Activated T-cell treated with anti-CD3 and anti-CD28 coated beads, Interleukin-2, amount 50 U/mL, for 72 hours (primary cell): ENCODE measurements around the gene DIAPH3. TPM values are rescaled to one million over a fixed set of nuclear protein-coding genes. Genes with fewer than 3 reads are reported as not detected.

Experiments used
- ATAC-seq, 2 donors: fragments of 150-1000 bp; cut with Tn5 transposase; replicated peaks in 1 of 2; 2 replicates each; pipeline ENCODE4 v1.10.0; 2021; ENCODE audit warnings: moderate library complexity in 2 of 2, mild to moderate bottlenecking in 1 of 2
- DNase-seq, 2 donors: peaks; one replicate each; pipeline ENCODE4 v3.0.0; 2021 to 2022; ENCODE audit warnings: mixed read lengths in 1 of 2
- H3K27ac Mint-ChIP-seq: one replicate; pipeline ENCODE4 v1.8.0; 2022; ENCODE audit warnings: mild to moderate bottlenecking, moderate library complexity, mixed read lengths
- H3K27me3 Mint-ChIP-seq: one replicate; pipeline ENCODE4 v1.8.0; 2022; ENCODE audit warnings: low read depth, mixed read lengths
- H3K36me3 Mint-ChIP-seq, 2 donors: one replicate each; pipeline ENCODE4 v1.8.0; 2022; ENCODE audit warnings: mixed read lengths in 2 of 2, mild to moderate bottlenecking in 1 of 2; ENCODE audit not compliant: insufficient read depth in 2 of 2
- H3K4me1 Mint-ChIP-seq: one replicate; pipeline ENCODE4 v1.8.0; 2022; ENCODE audit warnings: low read depth, mixed read lengths
- H3K4me3 Mint-ChIP-seq, 2 donors: one replicate each; pipeline ENCODE4 v1.8.0; 2022; ENCODE audit warnings: mild to moderate bottlenecking in 2 of 2, mixed read lengths in 2 of 2, moderate library complexity in 2 of 2
- H3K9me3 Mint-ChIP-seq, 2 donors: one replicate each; pipeline ENCODE4 v1.8.0; 2022; ENCODE audit warnings: mixed read lengths in 2 of 2
- total RNA-seq, 2 donors: library from RNA; stranded (reverse); gene quantifications; one replicate each; pipeline ENCODE4 v1.2.3, GENCODE V29; 2022

DIAPH3 gene
- total RNA-seq, 2 donors from 2014 or later = 28.5 to 30.8 TPM

DNA sequence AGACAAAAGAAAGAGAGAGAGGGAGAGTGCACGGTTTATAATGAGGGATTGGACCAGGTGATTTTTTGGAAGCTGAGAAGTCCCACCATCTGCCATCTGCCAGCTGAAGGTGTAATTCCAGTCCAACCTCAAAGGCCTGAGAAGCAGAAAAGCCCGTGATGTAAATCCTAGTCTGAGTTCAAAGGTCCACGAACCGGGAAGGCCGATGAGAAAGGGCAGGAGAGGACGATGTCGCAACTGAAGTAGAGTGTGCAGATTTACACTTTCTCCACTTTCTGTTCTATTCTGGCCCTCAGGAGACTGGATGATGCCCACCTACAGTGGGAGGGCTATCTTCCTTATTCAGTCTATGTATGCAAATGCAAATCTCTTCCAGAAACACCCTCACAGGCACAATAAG is 500.0 kb downstream of the DIAPH3 start:
- no peaks in the 10 kb centered on the region for H3K36me3 Mint-ChIP-seq
- no peak for ATAC-seq
- H3K9me3 Mint-ChIP-seq = no peaks in the 10 kb centered on the region
- H3K27me3 Mint-ChIP-seq = no peaks in the 10 kb centered on the region
- H3K4me3 Mint-ChIP-seq = no peak overlapping the region
- DNase-seq = no peak
- H3K4me1 Mint-ChIP-seq = peaks cover 5% of the 10 kb centered on the region
- H3K27ac Mint-ChIP-seq = no peak overlapping the region

DNA sequence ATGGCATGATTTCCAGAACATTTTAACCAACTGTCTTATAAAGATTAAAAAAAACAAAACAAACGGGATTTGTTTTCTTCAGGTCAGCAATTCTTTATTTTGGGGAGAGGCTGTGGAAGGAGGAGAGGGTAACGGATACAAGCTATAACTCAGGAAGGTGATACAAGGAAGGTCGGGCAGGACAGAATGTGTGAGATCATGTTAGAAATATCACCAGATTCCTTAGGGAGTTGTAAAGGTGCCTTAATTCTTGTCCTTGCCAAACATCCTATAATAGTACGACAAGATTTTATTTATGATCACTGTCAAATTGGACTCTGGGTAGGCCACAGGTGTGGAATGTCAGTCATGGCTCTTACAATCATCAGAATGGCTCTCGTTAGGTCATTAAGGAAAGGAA is 503.1 kb downstream of the DIAPH3 start:
- no peaks in the 10 kb centered on the region for H3K27me3 Mint-ChIP-seq
- ATAC-seq (no peak), DNase-seq (no peak)
- H3K9me3 Mint-ChIP-seq = no peaks in the 10 kb centered on the region
- H3K36me3 Mint-ChIP-seq = no peaks in the 10 kb centered on the region
- H3K27ac Mint-ChIP-seq = no peak overlapping the region
- no peaks in the 10 kb centered on the region for H3K4me1 Mint-ChIP-seq
- H3K4me3 Mint-ChIP-seq = no peak overlapping the region

DNA sequence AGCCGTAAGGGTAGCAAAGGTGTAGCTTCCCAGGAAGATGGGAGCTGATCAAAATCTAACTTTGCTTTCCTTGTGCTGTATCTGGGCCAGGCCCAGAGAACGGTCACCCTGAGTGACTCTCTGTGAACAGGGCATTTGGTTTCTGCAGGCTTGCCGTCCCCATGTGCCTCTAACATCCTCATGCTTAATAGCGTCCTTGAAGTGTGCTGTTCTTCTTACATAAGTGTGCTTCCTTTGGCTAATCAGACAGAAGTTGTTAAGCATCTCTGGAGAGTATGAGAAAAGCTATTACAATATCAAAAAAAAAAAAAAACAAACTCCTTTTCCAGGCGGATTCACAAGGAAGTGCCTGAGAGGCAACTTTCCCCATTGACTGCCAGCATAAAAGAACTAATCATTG is 503.7 kb downstream of the DIAPH3 start:
- Mint-ChIP-seq H3K36me3 (no peaks in the 10 kb centered on the region), H3K4me1 (no peaks in the 10 kb centered on the region), H3K27ac (no peak overlapping the region), H3K27me3 (no peaks in the 10 kb centered on the region), H3K9me3 (no peaks in the 10 kb centered on the region), H3K4me3 (no peak overlapping the region)
- ATAC-seq (no peak), DNase-seq (no peak)

DNA sequence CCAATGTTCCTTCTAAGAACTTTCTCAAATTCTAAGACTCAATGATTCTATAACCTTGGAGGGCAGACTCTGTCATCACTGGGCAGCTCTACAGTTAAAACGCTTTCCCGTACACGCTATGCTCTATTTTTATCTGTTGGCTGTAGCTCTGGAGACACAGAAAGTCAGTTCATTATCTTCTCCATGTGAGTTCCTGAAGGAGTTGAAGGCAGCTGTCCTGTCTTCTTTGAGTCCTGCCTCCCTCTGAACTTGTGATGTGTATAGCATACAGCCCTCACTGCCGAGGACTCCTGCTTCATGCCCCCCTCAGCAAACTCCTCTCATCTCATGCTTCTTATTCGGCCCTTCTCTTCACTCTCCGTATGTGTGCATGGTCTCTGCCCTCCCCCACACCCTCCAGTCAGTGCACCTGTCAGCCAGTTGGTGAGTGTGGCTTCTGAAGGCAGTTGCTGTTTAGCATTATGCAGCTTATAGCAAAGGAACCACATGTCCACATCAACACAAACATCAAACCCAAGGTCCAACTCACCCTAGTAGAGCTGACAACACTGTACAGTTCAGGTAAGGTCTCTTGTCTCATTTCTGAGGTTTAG is 504.9 kb downstream of the DIAPH3 start:
- ATAC-seq = no peak

DNA sequence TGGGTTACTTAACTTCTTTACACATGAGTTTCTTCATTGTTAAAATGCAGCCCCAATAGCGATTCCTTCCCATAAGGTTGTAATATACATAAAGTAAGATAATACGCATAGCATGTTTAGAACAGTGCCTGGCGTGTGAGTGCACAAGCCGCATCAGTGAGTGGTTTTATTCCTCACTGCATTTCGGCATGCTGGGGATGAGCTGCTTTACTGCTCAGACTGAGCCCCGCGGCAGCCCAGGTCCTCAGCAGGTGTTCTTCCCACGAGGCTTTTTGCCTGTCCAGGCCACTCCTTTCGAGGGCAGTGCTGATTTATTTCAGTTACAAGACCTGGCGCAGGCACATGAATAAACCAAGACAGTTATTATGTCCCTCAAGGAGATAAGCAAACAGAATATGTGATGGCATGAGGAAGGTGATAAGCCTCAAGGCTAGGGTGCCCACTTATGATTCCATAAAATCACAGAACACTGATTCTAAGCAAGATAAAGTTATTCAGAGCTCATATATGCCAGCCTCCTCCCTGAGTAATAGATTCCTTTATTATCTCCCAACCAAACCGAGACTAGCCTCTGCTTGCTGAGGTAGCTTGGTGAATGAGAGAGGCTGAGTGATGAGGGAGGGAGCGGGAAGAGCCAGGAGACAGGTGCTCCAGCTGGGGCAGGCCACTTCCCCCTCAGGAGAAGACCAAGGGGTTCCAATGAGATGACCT is 505.5 kb downstream of the DIAPH3 start:
- H3K4me3 Mint-ChIP-seq = no peak overlapping the region
- H3K9me3 Mint-ChIP-seq = no peaks in the 10 kb centered on the region
- no peak overlapping the region for H3K27ac Mint-ChIP-seq
- no peaks in the 10 kb centered on the region for H3K4me1 Mint-ChIP-seq
- H3K27me3 Mint-ChIP-seq = no peaks in the 10 kb centered on the region
- no peaks in the 10 kb centered on the region for H3K36me3 Mint-ChIP-seq
- no peak for DNase-seq
- no peak for ATAC-seq

More for the DNA sequence above, 504.9 kb downstream of the DIAPH3 start:
- Mint-ChIP-seq H3K36me3 (no peaks in the 10 kb centered on the region), H3K27me3 (no peaks in the 10 kb centered on the region), H3K9me3 (no peaks in the 10 kb centered on the region), H3K27ac (no peak overlapping the region), H3K4me3 (no peak overlapping the region), H3K4me1 (no peaks in the 10 kb centered on the region)
- no peak for DNase-seq

DNA sequence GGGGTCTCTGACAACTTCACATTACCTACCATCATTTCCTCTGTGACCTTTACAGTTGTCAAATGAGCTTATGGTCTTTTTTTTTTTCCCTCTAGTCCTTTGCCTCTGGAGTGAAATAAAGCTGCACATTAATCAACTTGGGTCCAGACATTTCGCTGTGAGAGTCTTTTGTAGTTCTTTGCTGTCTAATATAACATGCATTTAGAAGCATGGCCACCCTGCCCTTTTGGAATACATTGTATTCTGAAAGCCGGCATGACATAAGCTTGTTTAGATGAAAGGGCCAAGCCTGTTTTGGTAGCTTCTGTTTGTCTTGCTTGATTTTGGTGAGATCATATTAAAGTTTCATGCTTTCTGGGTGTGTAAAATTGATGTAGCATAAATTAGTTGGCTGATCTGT is 509.8 kb downstream of the DIAPH3 start:
- Mint-ChIP-seq H3K4me1 (no peaks in the 10 kb centered on the region), H3K9me3 (no peaks in the 10 kb centered on the region), H3K27me3 (peaks cover 7% of the 10 kb centered on the region), H3K27ac (no peak overlapping the region), H3K4me3 (no peak overlapping the region), H3K36me3 (no peaks in the 10 kb centered on the region)
- ATAC-seq (no peak), DNase-seq (no peak)

DNA sequence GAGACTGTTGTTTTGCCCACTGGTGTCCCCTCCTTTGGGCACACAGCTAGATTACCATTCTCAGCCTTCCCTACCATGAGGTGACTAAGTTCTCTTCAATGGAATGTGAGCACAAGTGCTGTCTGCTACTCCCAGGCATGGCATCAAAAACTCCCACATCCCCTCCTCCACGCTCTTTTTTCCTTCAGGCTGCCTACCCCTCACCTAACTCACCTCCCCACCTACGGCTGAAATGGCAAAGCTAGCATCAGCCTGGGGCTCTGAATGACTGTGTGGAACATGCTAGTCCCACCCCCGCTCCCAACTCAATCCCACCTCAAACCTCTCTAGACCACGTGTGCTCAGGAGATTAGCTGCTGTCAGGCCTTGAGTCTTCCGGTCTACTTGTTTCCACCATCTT is 512.2 kb downstream of the DIAPH3 start:
- H3K4me3 Mint-ChIP-seq = no peak overlapping the region
- DNase-seq = no peak
- no peaks in the 10 kb centered on the region for H3K36me3 Mint-ChIP-seq
- H3K9me3 Mint-ChIP-seq = no peaks in the 10 kb centered on the region
- ATAC-seq = no peak
- peaks cover 7% of the 10 kb centered on the region for H3K27me3 Mint-ChIP-seq
- no peak overlapping the region for H3K27ac Mint-ChIP-seq
- no peaks in the 10 kb centered on the region for H3K4me1 Mint-ChIP-seq

DNA sequence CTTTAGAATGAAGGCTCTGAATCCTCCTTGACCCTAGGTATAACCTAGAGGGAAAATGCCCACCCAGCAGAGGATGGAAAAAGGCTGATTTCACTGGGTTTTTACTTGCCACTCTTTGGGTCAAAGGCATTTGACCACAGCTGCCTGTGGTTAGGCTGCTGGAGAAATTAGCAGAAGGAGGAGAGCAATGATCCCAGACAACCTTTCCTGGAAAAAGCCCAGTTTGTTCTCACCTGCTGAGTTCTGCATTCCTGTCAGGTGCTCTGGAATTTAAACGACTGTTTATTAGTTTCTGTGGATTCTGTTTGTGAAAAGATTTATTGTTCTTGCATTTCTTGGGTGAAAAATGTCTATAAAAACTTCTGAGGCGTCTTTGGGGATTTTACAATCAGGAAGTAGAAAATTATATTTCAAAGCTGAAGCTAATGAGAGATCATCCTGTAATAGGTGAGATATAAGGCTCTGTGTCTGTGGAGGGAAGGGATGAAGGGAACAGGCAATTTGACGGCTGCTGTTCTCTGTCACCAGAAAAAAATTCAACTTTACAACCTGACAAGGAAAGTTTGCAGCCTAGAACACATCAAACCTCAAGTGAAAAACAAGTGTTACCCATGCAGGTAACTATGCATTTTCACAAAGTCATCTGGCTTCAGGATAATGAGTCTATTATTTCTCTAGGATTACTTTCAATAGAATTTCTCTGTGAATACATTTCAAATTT is 519.7 kb downstream of the DIAPH3 start:
- H3K27ac Mint-ChIP-seq = no peak overlapping the region
- no peak overlapping the region for H3K4me3 Mint-ChIP-seq
- H3K4me1 Mint-ChIP-seq = no peaks in the 10 kb centered on the region
- DNase-seq (no peak), ATAC-seq (no peak)
- peaks cover 6% of the 10 kb centered on the region for H3K27me3 Mint-ChIP-seq
- no peaks in the 10 kb centered on the region for H3K36me3 Mint-ChIP-seq
- H3K9me3 Mint-ChIP-seq = no peaks in the 10 kb centered on the region

DNA sequence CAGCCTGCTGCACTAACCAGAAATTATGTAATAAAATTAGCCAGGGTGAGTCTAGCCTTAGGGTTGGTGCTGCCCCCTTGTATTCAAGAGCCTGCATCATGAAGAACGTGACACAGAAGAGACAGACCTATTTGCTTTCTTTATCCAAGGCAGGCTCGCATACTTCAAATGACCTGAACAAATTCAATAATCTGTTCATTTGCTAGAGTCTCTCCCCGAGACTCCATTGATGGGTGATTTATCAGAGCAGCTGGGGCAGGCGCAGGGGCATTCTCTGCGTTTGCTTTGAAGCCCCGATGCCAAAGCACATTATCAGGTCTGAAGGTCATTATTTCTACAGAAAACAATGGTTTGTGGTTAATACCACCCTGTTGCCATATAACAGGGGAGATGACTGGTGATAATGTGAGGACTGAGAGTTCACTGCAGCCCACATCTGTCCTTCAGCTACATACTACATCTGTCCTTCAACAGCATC is 520.3 kb downstream of the DIAPH3 start:
- no peaks in the 10 kb centered on the region for H3K36me3 Mint-ChIP-seq
- no peak overlapping the region for H3K27ac Mint-ChIP-seq
- no peaks in the 10 kb centered on the region for H3K9me3 Mint-ChIP-seq
- DNase-seq (no peak), ATAC-seq (no peak)
- peaks cover 6% of the 10 kb centered on the region for H3K27me3 Mint-ChIP-seq
- H3K4me3 Mint-ChIP-seq = no peak overlapping the region
- no peaks in the 10 kb centered on the region for H3K4me1 Mint-ChIP-seq

DNA sequence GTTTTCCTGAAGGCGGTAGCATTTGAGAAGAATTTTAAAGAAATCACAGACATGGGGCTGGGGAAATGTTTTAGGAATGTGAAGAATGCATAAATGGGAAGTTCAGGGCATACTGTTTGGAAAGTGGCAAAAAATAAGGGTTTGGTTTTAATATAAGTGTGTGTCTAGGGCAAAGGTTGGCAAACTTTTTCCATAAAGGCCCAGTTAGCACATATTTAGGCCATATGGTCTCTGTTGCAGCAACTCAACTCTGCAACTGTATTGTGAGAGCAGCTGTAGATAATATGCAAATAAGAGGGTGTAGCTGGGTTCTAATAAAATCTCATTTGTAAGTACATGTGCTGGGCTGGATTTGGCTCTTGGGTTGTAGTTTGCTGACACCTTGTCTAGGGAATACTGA is 521.9 kb downstream of the DIAPH3 start:
- H3K27ac Mint-ChIP-seq = no peak overlapping the region
- H3K4me3 Mint-ChIP-seq = no peak overlapping the region
- peaks cover 6% of the 10 kb centered on the region for H3K27me3 Mint-ChIP-seq
- no peak for ATAC-seq
- no peaks in the 10 kb centered on the region for H3K4me1 Mint-ChIP-seq
- DNase-seq = no peak
- no peaks in the 10 kb centered on the region for H3K9me3 Mint-ChIP-seq
- H3K36me3 Mint-ChIP-seq = no peaks in the 10 kb centered on the region

DNA sequence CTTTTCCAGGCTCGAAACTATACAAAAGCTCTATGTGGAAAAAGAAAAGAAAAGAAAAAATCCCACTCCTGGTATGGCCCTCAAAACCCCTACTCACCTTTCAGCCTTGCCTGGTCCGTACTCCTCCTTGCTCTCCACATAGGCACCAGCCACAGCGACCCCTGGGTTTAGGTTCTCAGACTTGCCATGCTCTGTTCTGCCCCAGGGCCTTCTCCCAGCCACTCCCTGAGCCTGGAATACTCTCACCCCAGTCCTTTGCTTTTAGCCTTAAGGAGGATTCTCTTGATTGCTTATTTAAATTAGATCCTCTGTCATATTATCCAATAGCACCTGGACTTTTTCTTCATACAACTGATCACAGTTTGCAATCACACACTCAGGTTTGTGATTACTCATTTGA is 522.5 kb downstream of the DIAPH3 start:
- H3K27ac Mint-ChIP-seq = no peak overlapping the region
- ATAC-seq = no peak
- no peaks in the 10 kb centered on the region for H3K9me3 Mint-ChIP-seq
- no peak for DNase-seq
- H3K36me3 Mint-ChIP-seq = no peaks in the 10 kb centered on the region
- no peak overlapping the region for H3K4me3 Mint-ChIP-seq
- H3K27me3 Mint-ChIP-seq = peaks cover 6% of the 10 kb centered on the region
- no peaks in the 10 kb centered on the region for H3K4me1 Mint-ChIP-seq

DNA sequence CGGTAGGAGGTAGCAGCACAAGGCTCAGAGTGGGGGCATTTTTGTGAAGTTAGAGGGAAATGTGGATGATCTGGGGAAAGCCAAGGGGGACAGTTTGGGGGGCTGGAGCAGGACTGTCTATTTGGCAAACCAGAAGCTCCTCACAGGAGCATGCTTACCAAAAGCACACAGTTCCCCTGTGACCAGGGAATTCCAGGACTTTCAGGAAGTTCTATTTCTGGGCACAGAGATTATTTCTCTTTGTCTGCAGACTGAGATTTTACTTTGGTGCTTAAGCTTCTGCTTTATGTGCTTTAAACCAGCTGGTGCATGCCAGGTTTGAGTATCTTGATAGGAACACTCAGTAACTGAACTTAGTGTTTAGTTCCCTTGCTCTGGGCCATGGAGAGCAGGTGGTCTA is 525.3 kb downstream of the DIAPH3 start:
- H3K36me3 Mint-ChIP-seq = no peaks in the 10 kb centered on the region

DNA sequence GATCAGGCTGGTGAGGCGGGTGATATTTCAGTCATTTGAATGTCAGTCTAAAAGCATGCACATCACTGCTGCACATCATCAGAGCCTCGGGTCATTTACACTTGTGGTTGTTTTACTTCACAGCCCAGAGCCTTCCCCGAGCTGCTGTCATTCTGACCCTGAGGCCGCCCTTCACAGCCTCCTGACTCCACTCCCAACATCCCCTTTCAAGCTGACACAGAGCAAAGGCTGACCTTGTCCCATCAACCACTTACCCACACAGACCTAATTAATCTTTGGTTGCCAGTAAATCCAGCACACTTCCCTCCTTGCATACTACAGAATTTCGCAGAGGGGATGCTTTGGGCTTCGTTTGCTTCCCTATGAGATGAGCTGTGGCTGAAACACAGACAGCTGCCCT is 528.1 kb downstream of the DIAPH3 start:
- no peak overlapping the region for H3K27ac Mint-ChIP-seq
- no peaks in the 10 kb centered on the region for H3K4me1 Mint-ChIP-seq
- no peaks in the 10 kb centered on the region for H3K27me3 Mint-ChIP-seq
- no peak for DNase-seq
- H3K36me3 Mint-ChIP-seq = no peaks in the 10 kb centered on the region
- H3K4me3 Mint-ChIP-seq = no peak overlapping the region
- no peaks in the 10 kb centered on the region for H3K9me3 Mint-ChIP-seq
- ATAC-seq = no peak

More for the DNA sequence above, 525.3 kb downstream of the DIAPH3 start:
- H3K9me3 Mint-ChIP-seq = no peaks in the 10 kb centered on the region
- no peak overlapping the region for H3K27ac Mint-ChIP-seq
- ATAC-seq = no peak
- peaks cover 6% of the 10 kb centered on the region for H3K27me3 Mint-ChIP-seq
- DNase-seq = no peak
- H3K4me1 Mint-ChIP-seq = no peaks in the 10 kb centered on the region
- H3K4me3 Mint-ChIP-seq = no peak overlapping the region
